Keratinocyte (primary cell): ENCODE measurements around the gene DENND6A. TPM values are rescaled to one million over a fixed set of nuclear protein-coding genes. Genes with fewer than 3 reads are reported as not detected.

Experiments
- DNase-seq: peaks from one replicate; pipeline ENCODE4 v3.0.0-alpha.2; 2011; ENCODE audit warnings: low read depth, missing footprints, low spot score
- FAIRE-seq: peaks from 2 replicates; lab custom pipeline; 2011; peaks lifted over from hg19 to GRCh38; lab: Jason Lieb, UNC
- H2AFZ ChIP-seq: 2 replicates; pipeline ENCODE4 v1.6.0; 2012; ENCODE audit warnings: low read length, control low read depth, inconsistent platforms; ENCODE audit not compliant: control insufficient read depth
- H3K27ac ChIP-seq: 2 replicates; pipeline ENCODE4 v1.5.1; 2011; ENCODE audit warnings: low read length; ENCODE audit not compliant: control insufficient read depth, insufficient read depth
- H3K27me3 ChIP-seq: 3 replicates; pipeline ENCODE4 v1.6.0; 2011; ENCODE audit warnings: low read length; ENCODE audit not compliant: control insufficient read depth, insufficient read depth; ENCODE audit errors: extremely low read depth
- H3K36me3 ChIP-seq, 2 experiments: 2 replicates in 1 of 2; 3 replicates in 1 of 2; pipeline ENCODE4 v1.5.1; 2011; ENCODE audit warnings: low read length in 2 of 2, mild to moderate bottlenecking in 1 of 2; ENCODE audit not compliant: control insufficient read depth in 2 of 2, insufficient read depth in 2 of 2; ENCODE audit errors: extremely low read depth in 1 of 2
- H3K4me1 ChIP-seq: 3 replicates; pipeline ENCODE4 v1.5.1; 2011; ENCODE audit warnings: low read length; ENCODE audit not compliant: control insufficient read depth, insufficient read depth; ENCODE audit errors: extremely low read depth
- H3K4me2 ChIP-seq: 3 replicates; pipeline ENCODE4 v1.6.0; 2011; ENCODE audit warnings: low read depth, low read length; ENCODE audit not compliant: control insufficient read depth, insufficient read depth; ENCODE audit errors: extremely low read depth
- H3K4me3 ChIP-seq, 3 experiments: fragments of 200-600 bp in 1 of 3; sonication (generic) in 1 of 3; 2 replicates in 2 of 3; 3 replicates in 1 of 3; pipeline ENCODE4 v1.5.1; 2011 to 2016; ENCODE audit warnings: low read length in 3 of 3, mild to moderate bottlenecking in 3 of 3, control low read depth in 2 of 3, inconsistent platforms in 1 of 3, low read depth in 1 of 3, mixed read lengths in 1 of 3, mixed run types in 1 of 3, moderate library complexity in 1 of 3; ENCODE audit not compliant: control insufficient read depth in 2 of 3, insufficient read depth in 2 of 3; ENCODE audit errors: extremely low read depth in 1 of 3
- H3K79me2 ChIP-seq: 2 replicates; pipeline ENCODE4 v1.6.0; 2012; ENCODE audit warnings: low read length; ENCODE audit not compliant: control insufficient read depth, insufficient read depth
- H3K9ac ChIP-seq: 3 replicates; pipeline ENCODE4 v1.6.0; 2011; ENCODE audit warnings: low read length; ENCODE audit not compliant: control insufficient read depth, insufficient read depth; ENCODE audit errors: extremely low read depth
- H3K9me1 ChIP-seq: 3 replicates; pipeline ENCODE4 v1.6.0; 2011; ENCODE audit warnings: low read length; ENCODE audit not compliant: control insufficient read depth, insufficient read depth; ENCODE audit errors: extremely low read depth
- H3K9me3 ChIP-seq: 2 replicates; pipeline ENCODE4 v1.5.1; 2012; ENCODE audit warnings: low read depth, low read length; ENCODE audit not compliant: control insufficient read depth
- H4K20me1 ChIP-seq: 3 replicates; pipeline ENCODE4 v1.6.0; 2011; ENCODE audit warnings: low read length; ENCODE audit not compliant: control insufficient read depth, insufficient read depth; ENCODE audit errors: extremely low read depth
- CTCF ChIP-seq, 3 experiments: IDR thresholded peaks in 1 of 3; conservative IDR thresholded peaks in 1 of 3; optimal IDR thresholded peaks in 1 of 3; 2 replicates in 2 of 3; 3 replicates in 1 of 3; pipeline versions ENCODE3 to v1.5.1; 2011; ENCODE audit warnings: low read length in 3 of 3, mild to moderate bottlenecking in 3 of 3, moderate library complexity in 2 of 3, control low read depth in 1 of 3, inconsistent platforms in 1 of 3; ENCODE audit not compliant: insufficient read depth in 2 of 3; ENCODE audit errors: extremely low read depth in 1 of 3
- EZH2 ChIP-seq: IDR thresholded peaks from one replicate; pipeline ENCODE4 v1.6.1; 2012; ENCODE audit warnings: inconsistent platforms, mild to moderate bottlenecking, low read length, moderate library complexity
- dilution Hi-C: fragments of 300-500 bp; cut with MboI; formaldehyde crosslinking; loops from one replicate; pipeline ENCODE4 v1.7.0; 2020; ENCODE audit warnings: low sequenced_read_pairs; ENCODE audit not compliant: extremely low pct_ligation_motif_present
- polyA plus RNA-seq, 5 experiments: library from polyadenylated mRNA; depleted of rRNA in 3 of 5; stranded (reverse) in 3 of 5; stranded (forward) in 1 of 5; unstranded in 1 of 5; fragments of >200 nt; gene quantifications; 1 replicate in 1 of 5; 2 replicates in 3 of 5; 3 replicates in 1 of 5; pipeline versions ENCODE4 v1.2.1 to v1.2.3, GENCODE V29; 2011 to 2012; ENCODE audit warnings: missing spikeins in 2 of 5, low read depth in 1 of 5, low replicate concordance in 1 of 5

DENND6A gene
- polyA plus RNA-seq, 1 donor (not counting 4 experiments of a cell fraction or from before 2014, with no cell fraction given): 22.8 TPM

GRCh38 chr3:57718118-57718517, 25.2 kb upstream of the DENND6A start:
- H3K36me3 ChIP-seq: no peaks in the 10 kb centered on the region
- H4K20me1 ChIP-seq: no peaks in the 10 kb centered on the region
- no peaks in the 10 kb centered on the region for H3K4me1 ChIP-seq
- dilution Hi-C loops: no loop called here
- TF ChIP-seq EZH2 (no peak), CTCF (optimal IDR thresholded peaks at IDR 0.05 in 1 of 3, IDR thresholded peaks at IDR 0.05 in 1 of 3, conservative IDR thresholded peaks at IDR 0.05 in 1 of 3; ENCODE audit: extremely low read depth in 1 of 3, insufficient read depth in 2 of 3, low read length in 3 of 3) (no peak)
- H3K27me3 ChIP-seq: no peaks in the 10 kb centered on the region
- H3K4me2 ChIP-seq: no peak overlapping the region
- no peaks in the 10 kb centered on the region for H3K79me2 ChIP-seq
- H3K4me3 ChIP-seq: no peak overlapping the region
- no peak overlapping the region for H2AFZ ChIP-seq
- H3K27ac ChIP-seq: no peak overlapping the region
- H3K9me1 ChIP-seq: no peaks in the 10 kb centered on the region
- no peak overlapping the region for H3K9ac ChIP-seq
- DNase-seq (no peak), FAIRE-seq (no peak)
- H3K9me3 ChIP-seq: no peaks in the 10 kb centered on the region

- Histone ChIP-seq H3K4me1 (no peaks in the 10 kb centered on the region), H3K36me3 (no peaks in the 10 kb centered on the region), H3K9me1 (no peaks in the 10 kb centered on the region), H3K9me3 (no peaks in the 10 kb centered on the region), H3K27ac (no peak overlapping the region), H3K27me3 (no peaks in the 10 kb centered on the region), H3K4me2 (no peak overlapping the region), H2AFZ (no peak overlapping the region), H3K9ac (no peak overlapping the region), H3K4me3 (no peak overlapping the region), H4K20me1 (no peaks in the 10 kb centered on the region), H3K79me2 (no peaks in the 10 kb centered on the region)
- TF ChIP-seq CTCF (optimal IDR thresholded peaks at IDR 0.05 in 1 of 3, IDR thresholded peaks at IDR 0.05 in 1 of 3, conservative IDR thresholded peaks at IDR 0.05 in 1 of 3; ENCODE audit: extremely low read depth in 1 of 3, insufficient read depth in 2 of 3, low read length in 3 of 3) (no peak), EZH2 (no peak)
- FAIRE-seq (no peak), DNase-seq (no peak)
- dilution Hi-C loops: no loop called here
Observed at GRCh38 chr3:57717205-57717868, 24.5 kb upstream of the DENND6A start.
